ENCODE measurements around the gene FMN1.

Gene FMN1

DNA sequence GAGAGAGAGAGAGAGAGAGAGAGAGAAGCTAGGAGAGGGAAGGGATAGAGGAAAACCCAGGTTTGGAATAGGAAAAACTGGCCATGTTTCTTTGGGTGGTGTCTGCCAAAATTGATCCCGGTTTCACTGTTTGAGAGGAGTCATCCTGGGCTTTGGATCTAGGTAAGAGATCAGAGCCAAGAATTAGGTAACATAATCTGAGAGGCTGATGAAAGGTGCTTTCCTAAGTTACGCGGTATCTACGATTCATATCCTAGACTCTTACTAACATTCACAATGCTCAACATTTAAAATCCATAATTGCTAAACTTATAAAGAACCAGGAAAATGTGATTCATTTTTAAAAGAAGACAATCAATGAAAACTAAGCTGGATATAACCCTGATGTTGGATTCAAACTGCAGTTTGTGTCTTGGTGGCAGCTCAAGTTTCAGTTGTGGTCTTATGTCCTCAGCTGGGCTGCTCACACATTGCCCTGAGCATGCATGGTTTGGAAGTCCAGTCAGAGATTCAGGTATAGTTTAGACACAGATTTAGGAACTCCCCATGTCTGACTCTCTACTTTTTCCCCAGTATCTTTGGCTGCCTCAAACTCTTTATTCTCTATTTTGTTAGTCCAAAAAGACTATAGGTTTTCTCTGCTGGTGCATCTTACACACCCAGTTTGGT, 42.5 kb upstream of the FMN1 start:
- Histone ChIP-seq H3K36me3 (no peaks in the 10 kb centered on the region), H3K27me3 (peaks cover 0 to 5% of the 10 kb centered on the region in 2 donors), H3K4me1 (no peaks in the 10 kb centered on the region), H3K27ac (no peak overlapping the region), H3K9me3 (no peaks in the 10 kb centered on the region), H3K4me3 (no peak overlapping the region)
- TF ChIP-seq, protein P1, sequence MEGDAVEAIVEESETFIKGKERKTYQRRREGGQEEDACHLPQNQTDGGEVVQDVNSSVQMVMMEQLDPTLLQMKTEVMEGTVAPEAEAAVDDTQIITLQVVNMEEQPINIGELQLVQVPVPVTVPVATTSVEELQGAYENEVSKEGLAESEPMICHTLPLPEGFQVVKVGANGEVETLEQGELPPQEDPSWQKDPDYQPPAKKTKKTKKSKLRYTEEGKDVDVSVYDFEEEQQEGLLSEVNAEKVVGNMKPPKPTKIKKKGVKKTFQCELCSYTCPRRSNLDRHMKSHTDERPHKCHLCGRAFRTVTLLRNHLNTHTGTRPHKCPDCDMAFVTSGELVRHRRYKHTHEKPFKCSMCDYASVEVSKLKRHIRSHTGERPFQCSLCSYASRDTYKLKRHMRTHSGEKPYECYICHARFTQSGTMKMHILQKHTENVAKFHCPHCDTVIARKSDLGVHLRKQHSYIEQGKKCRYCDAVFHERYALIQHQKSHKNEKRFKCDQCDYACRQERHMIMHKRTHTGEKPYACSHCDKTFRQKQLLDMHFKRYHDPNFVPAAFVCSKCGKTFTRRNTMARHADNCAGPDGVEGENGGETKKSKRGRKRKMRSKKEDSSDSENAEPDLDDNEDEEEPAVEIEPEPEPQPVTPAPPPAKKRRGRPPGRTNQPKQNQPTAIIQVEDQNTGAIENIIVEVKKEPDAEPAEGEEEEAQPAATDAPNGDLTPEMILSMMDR (IDR thresholded peaks at IDR 0.05) = no peak
- no peak for DNase-seq
- intact Hi-C loops (cut with DNase I; ENCODE audit: low total_unique reads) = no loop called here

DNA sequence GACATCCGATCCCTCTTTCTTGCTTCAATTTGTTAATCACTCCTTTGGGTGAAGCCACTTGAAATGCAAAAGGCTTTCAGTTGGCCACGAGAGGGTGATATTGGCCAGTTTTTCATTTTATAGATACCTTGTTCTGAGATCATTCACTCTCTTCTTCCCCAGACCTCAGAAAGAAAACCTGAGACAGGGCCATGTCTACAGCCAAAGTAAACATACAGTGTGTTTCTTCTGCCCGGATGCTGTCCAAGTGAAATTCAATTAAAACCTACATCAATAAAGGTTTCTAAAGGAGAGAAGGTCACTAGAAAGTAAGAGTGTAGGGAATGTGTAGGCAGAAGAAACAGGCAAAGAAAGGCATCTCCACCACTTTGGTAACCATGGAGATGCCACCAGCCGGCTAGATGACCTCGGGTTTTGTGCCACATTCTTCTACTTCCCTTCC, 39.5 kb upstream of the FMN1 start:
- Histone ChIP-seq H3K27me3 (peaks cover 0 to 5% of the 10 kb centered on the region in 2 donors), H3K36me3 (no peaks in the 10 kb centered on the region), H3K4me3 (no peak overlapping the region), H3K9me3 (no peaks in the 10 kb centered on the region), H3K27ac (no peak overlapping the region), H3K4me1 (no peaks in the 10 kb centered on the region)
- TF ChIP-seq, protein P1 (IDR thresholded peaks at IDR 0.05) = peak; percentile 24 to 26
- intact Hi-C loops (cut with DNase I; ENCODE audit: low total_unique reads) = no loop called here
- DNase-seq = no peak

- H3K27me3 ChIP-seq = no peaks in the 10 kb centered on the region
- H3K9me3 ChIP-seq = no peaks in the 10 kb centered on the region
- H3K27ac ChIP-seq = no peak overlapping the region
- intact Hi-C loops (cut with DNase I; ENCODE audit: low total_unique reads) = no loop called here
- TF ChIP-seq, protein P1 (IDR thresholded peaks at IDR 0.05) = peak; percentile 33 to 36
- H3K4me3 ChIP-seq = no peak overlapping the region
- peaks cover 0 to 7% (median 0%) of the 10 kb centered on the region in 4 donors for H3K4me1 ChIP-seq
- H3K36me3 ChIP-seq = no peaks in the 10 kb centered on the region
- DNase-seq = peak in 1 of 2 donors; percentile 32
These were observed 32.2 kb upstream of the FMN1 start for GRCh38 chr15:33226559-33227181.

DNA sequence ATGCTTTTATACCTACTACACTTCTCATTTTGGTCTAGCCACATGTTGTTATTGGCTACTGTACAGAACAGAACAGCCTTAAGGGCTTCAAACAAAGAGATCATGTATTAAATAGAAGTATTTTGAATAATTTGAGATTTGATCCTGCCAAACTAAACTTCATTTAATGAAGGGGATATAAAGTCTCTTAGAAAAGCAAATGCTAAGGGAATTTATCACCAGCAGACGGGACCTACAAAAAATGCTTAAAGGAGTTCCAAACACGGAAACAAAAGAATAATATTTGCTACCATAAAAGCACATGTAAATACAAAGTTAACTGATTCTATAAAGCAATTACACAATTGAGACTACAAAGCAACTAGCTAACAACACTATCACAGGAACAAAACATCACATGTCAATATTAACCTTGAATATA, 23.6 kb upstream of the FMN1 start:
- Histone ChIP-seq H3K4me3 (no peak overlapping the region), H3K9me3 (no peaks in the 10 kb centered on the region), H3K27ac (no peak overlapping the region), H3K4me1 (no peaks in the 10 kb centered on the region), H3K27me3 (no peaks in the 10 kb centered on the region), H3K36me3 (no peaks in the 10 kb centered on the region)
- intact Hi-C loops (cut with DNase I; ENCODE audit: low total_unique reads) = no loop called here
- DNase-seq = no peak
- TF ChIP-seq, protein P1 (IDR thresholded peaks at IDR 0.05) = no peak

- intact Hi-C loops (cut with DNase I; ENCODE audit: low total_unique reads) = no loop called here
- Histone ChIP-seq H3K9me3 (no peaks in the 10 kb centered on the region), H3K36me3 (no peaks in the 10 kb centered on the region), H3K27me3 (no peaks in the 10 kb centered on the region), H3K4me1 (no peaks in the 10 kb centered on the region), H3K4me3 (no peak overlapping the region), H3K27ac (no peak overlapping the region)
- no peak for DNase-seq
- TF ChIP-seq, protein P1 (IDR thresholded peaks at IDR 0.05) = peak in 1 of 2 experiments; percentile 25
These were observed 21.7 kb upstream of the FMN1 start for GRCh38 chr15:33215941-33216872.
